Activated CD4-positive, alpha-beta T cell treated with anti-CD3 and anti-CD28 coated beads, Interleukin-2, amount 50 U/mL, for 16 hours (primary cell): ENCODE data around the gene COX8A.
A peak's percentile ranks its signal among the peaks of the same experiment; 100 is the strongest.
"Not testable (repeated sequence)": the region's sequence is repeated elsewhere in the genome, so short reads cannot be mapped to it uniquely, and the experiment has no call there.

ENCODE experiments used
- DNase-seq: peaks from one replicate; pipeline ENCODE4 v3.0.0-alpha.2; 2020

Gene COX8A

GRCh38 chr11:63974259-63975143 is at the start of gene COX8A:
COX8A (plus strand) TSS chr11:63974620; CDS start chr11:63974681, 61 bp downstream.
- peak; percentile 100 for DNase-seq

- DNase-seq, result no peak
These were observed 44.8 kb upstream of the COX8A start for GRCh38 chr11:63929616-63930015.

DNA sequence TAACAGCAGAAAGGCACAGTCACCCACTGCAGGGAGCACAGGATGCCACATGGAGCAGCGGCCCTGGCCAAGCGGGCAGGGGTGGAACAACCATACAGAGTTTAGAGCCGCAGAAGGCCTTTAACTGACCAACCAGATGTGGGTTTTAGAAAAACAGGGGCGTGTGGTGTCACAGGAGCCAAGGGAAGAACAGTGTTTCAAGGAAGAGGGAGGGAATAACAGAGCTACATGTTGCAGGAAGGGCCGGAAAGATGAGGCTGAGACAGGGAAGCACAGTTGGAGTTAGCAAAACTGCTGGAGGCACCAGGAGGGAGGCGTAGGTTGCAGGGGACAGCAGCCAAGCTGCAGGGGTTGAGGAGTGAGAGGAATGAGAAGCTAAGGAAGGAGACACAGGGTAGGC is 43.4 kb upstream of the COX8A start:
- no peak for DNase-seq

GRCh38 chr11:63931876-63932275 is 42.5 kb upstream of the COX8A start:
- no peak for DNase-seq

GRCh38 chr11:63933459-63933858 is 41.0 kb upstream of the COX8A start:
- DNase-seq, result no peak

- peak; percentile 23 for DNase-seq
These were observed 36.5 kb upstream of the COX8A start for GRCh38 chr11:63937713-63938478.

- peak; percentile 97 for DNase-seq
These were observed 35.7 kb upstream of the COX8A start, which contains the start of gene NAA40 for GRCh38 chr11:63938479-63939396. NAA40 (plus strand) TSS chr11:63939002; CDS start chr11:63939097, 95 bp downstream.

- no peak for DNase-seq
These were observed 35.0 kb upstream of the COX8A start for GRCh38 chr11:63939397-63939891.

DNA sequence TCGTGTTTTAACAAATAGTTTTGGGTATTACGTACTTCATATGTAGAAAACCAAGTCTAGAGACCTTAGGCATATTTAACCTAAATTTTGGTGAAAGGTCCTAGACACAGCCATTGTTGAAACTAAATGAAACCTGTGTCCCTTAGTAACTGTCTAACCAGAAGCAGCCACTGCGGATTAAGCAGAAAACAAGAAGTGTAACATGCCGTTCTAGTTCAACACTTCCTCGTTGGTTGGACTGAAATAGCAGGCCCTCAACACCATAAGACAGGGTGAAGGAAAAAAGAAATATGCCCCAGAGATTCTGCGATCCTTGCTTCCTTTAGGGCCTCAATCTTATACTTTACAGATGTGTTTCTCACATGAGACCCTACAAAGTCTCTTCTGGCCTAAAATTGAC is 33.6 kb upstream of the COX8A start:
- DNase-seq, result no peak

DNA sequence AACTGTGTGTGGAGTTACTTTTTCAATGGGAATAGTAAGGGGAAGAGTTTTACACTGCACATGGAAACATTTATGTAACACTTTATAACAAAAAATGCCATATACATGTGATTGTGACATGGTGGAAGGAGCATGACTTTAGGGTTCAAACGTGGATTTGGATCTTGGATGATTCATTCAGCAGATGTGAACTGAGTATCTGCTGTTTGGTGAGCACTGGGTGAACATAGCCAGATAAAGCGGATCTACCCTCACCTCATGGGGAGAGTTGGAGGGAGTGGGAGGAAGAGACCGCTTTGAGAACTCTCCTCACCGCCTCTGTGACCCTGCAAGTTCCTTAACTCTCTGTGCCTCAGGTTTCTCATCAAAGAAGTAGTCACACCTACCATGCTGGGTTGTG is 32.5 kb upstream of the COX8A start:
- no peak for DNase-seq

GRCh38 chr11:63942803-63943202 is 31.6 kb upstream of the COX8A start:
- DNase-seq, result no peak

DNA sequence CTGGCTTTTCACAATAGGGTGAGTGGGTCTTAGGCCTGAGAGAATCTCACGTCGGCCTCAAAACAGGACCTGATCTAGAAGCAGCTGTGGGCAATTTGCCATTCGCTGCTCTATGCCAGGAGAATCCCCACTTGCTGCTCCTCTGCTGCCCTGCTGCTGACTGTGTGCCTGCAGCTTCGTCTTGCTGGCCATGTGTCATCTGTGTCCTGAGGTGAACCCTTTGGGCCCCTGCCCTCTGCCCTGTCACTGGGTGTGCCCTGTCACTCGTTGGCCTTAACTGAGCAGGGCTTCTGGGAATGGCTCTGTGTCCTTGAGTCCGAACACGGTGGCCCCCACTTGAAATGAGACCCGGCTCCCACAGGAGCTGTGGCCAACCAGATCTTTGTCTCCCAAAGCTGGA is 29.4 kb upstream of the COX8A start:
- DNase-seq, result no peak

DNA sequence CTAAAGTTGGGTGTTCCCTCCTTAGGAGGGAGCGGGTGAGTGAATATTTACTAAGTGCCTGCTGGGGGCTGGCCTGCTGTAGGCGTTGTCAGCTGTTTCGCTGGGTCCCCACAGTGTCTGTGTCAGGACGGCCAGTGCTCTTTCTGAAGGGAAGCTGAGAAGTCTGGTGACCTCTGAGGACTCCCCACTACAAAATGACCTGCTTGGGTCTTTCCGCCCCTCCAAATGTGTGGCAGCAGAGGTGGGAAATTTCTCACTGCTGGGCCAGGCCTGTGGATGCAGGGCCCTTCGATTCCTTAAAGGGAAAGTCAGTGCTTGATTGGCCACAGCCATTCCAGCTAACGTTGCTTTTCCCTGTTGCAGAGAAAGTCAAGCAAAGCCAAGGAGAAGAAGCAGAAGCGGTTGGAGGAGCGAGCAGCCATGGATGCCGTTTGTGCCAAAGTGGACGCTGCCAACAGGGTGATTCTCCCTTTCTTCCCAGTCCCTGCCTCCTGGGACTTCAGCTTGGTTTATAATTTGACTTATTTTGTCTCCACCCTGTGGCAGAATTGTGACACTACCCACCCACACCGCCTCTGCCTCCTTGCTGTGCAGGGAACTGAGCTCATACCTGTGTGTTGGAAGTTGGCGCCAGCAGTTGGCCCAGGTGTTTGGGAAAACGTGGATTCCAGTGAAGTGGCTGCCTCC is 28.8 kb upstream of the COX8A start:
- DNase-seq, result peak; percentile 54

DNA sequence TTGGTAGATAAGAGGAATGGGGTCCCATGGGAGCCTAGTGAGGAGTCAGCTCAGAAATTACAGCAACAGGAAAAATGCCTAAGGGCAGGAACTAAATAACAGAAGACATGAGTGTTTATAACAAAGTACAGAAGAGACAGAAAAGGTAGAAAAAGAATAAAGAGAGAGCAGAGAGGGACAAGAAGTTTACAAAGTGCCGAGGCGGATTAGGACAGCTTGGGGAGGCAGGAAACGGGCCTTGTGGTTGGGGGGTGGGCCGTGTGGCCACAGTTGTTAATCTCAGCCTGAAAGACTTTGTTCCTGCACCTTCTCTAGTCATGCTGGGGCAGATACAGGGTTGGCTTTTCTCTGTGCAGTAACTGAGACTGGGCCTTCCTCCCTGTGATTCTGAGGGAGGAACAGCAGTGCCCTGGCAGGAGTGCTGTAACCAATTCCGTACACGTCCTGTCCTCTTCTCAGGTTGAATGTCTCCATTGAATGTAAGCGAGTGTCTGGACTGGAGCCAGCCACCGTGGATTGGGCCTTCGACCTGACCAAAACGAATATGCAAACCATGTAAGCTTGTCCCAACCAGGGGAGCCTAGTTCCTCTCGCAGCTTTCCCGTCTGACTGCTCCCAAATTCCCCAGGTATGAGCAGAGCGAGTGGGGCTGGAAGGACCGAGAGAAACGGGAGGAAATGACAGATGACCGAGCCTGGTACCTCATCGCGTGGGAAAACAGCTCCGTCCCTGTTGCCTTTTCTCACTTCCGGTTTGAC is 22.5 kb upstream of the COX8A start:
- peak; percentile 50 for DNase-seq

GRCh38 chr11:63952570-63952969 is 21.9 kb upstream of the COX8A start:
- no peak for DNase-seq

GRCh38 chr11:63958008-63958407 is 16.4 kb upstream of the COX8A start:
- no peak for DNase-seq

DNA sequence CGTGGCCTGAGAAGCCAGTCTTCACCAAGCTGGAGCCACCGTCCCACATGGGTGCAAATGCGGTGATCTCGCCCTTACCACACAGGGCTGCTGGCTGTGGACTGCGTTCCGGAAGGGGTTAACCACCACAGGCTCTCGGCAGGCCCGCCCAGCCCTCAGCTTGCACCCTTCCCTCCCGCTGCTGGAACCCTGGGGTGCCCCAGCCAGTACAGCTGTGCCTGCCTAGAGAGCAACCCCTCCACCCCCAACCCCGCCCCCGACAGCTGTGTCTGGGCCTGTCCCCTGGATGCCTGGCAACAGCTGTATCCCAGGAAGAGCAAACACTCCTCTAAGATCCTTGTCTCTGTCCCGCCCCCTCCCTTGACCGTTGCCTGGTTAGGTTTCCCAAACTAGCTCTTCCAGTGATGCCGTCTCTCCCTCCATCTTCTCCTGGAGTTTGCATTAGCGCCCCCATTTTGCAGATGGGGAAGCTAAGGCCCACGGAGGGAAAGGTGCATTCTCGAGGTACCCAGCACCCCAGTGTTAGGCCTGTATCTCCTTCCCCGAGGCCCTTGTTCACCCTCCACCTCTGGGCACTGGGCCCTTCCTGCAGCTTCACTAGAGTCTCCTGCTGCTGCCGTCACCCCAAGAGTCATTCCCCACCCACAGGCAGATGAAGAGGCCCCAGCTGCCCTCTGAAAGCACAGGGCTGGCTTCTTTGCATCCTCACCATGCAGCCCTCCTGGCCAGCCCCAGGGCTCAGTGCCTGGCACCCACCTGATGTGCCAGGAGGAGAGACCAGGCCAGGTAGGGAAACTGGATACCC is 12.6 kb upstream of the COX8A start:
- peak; percentile 51 for DNase-seq

DNA sequence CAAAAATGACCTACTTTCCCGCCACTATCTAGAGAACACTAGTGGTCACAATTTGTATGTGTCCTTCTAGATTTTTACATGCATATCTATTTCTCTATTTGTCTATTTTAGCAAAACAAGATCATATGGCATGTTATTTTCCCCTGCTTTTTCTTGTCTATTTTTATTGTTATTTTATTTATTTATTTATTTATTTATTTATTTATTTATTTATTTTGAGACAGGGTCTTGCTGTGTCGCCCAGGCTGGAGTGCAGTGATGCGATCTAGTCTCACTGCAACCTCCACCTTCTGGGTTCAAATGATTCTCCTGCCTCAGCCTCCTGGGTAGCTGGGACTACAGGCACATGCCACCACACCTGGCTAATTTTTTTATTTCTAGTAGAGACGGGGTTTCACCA is 10.5 kb upstream of the COX8A start:
- DNase-seq, result not testable (repeated sequence)

DNA sequence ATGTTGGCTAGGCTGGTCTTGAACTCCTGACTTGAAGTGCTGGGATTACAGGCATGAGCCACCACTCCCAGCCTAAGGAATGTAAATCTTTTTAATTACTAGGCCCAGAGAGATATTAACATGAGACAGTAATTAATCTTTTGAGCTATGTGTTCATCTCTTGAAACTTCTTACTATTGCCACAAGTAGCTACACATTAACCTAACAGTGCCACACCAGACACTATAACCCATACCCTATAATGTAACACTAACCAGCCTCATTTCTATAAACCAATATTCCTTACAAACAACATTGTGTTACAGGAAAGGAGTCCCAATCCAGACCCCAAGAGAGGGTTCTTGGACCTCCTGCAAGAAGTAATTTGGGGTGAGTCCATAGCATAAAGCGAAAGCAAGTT is 8.0 kb upstream of the COX8A start:
- DNase-seq, result no peak

DNA sequence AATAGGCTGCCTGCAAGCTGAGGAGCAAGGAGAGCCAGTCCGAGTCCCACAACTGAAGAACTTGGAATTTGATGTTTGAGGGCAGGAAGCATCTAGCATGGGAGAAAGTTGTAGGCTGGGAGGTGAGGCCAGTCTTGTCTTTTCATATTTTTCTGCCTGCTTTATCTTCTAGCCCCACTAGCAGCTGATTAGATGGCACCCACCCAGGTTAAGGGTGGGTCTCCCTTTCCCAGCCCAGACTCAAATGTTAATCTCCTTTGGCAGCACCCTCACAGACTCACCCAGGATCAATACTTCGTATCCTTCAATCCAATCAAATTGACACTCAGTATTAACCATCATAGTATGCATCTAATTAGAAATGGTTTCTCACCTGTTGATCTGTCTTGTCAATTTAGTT is 5.0 kb upstream of the COX8A start:
- DNase-seq, result no peak
